K562 (cell line): ENCODE data around the gene PPM1N. TPM values are rescaled to one million over a fixed set of nuclear protein-coding genes. Genes with fewer than 3 reads are reported as not detected.

Experiments
- FOXP1 ChIP-seq: sonication (generic); formaldehyde crosslinking; IDR thresholded peaks from 2 replicates; pipeline ENCODE4 v1.8.0; 2022; ENCODE audit warnings: mild to moderate bottlenecking, missing genetic modification reagents
- HMG20A ChIP-seq: fragments of 450-650 bp; formaldehyde crosslinking; conservative IDR thresholded peaks from 2 replicates; pipeline ENCODE4 v1.4.0; 2020; ENCODE audit warnings: mild to moderate bottlenecking, mixed read lengths
- HNRNPH1 ChIP-seq: fragments of 200-400 bp; formaldehyde crosslinking; optimal IDR thresholded peaks from 2 replicates; pipeline ENCODE3; 2017; ENCODE audit warnings: low read depth, mild to moderate bottlenecking, low read length, moderate library complexity
- MNT ChIP-seq, 2 experiments: fragments of 450-650 bp; conservative IDR thresholded peaks; 2 replicates each; pipeline ENCODE4 v1.6.1; 2017; ENCODE audit warnings: mild to moderate bottlenecking in 2 of 2, moderate library complexity in 2 of 2
- NFRKB ChIP-seq: fragments of 450-650 bp; IDR thresholded peaks from 2 replicates; pipeline ENCODE4 v1.6.1; 2016; ENCODE audit warnings: low read depth
- RAD21 ChIP-seq, 2 experiments: fragments of 250-450 bp in 1 of 2; fragments of 450-650 bp in 1 of 2; sonication (Bioruptor Pico) in 1 of 2; formaldehyde crosslinking in 1 of 2; IDR thresholded peaks in 1 of 2; conservative IDR thresholded peaks in 1 of 2; 2 replicates each; pipeline versions ENCODE4 v1.4.0 to v1.8.0; 2020 to 2022; ENCODE audit warnings: mild to moderate bottlenecking in 2 of 2, moderate library complexity in 1 of 2
- RUNX1 ChIP-seq: sonication (generic); IDR thresholded peaks from 2 replicates; pipeline ENCODE4 v1.6.1; 2016; ENCODE audit warnings: antibody characterized with exemption, low read depth
- SMARCA4 ChIP-seq: fragments of 450-650 bp; IDR thresholded peaks from 2 replicates; pipeline ENCODE4 v1.6.1; 2016
- THAP12 ChIP-seq: fragments of 250-450 bp; sonication (Bioruptor Pico); IDR thresholded peaks from 2 replicates; pipeline ENCODE4 v1.9.0; 2021; ENCODE audit warnings: mild to moderate bottlenecking, inconsistent platforms
- TSC22D4 ChIP-seq: fragments of 450-650 bp; IDR thresholded peaks from 2 replicates; pipeline ENCODE4 v1.6.1; 2016; ENCODE audit warnings: missing genetic modification characterization, missing biosample characterization, control low read depth
- ZNF639 ChIP-seq, 2 experiments: fragments of 200-800 bp in 1 of 2; sonication (Bioruptor generic) in 1 of 2; sonication (generic) in 1 of 2; formaldehyde crosslinking in 1 of 2; IDR thresholded peaks in 1 of 2; conservative IDR thresholded peaks in 1 of 2; 2 replicates each; pipeline versions ENCODE4 v1.5.0 to v1.6.1; 2016 to 2020; ENCODE audit warnings: missing compliant biosample characterization in 1 of 2, missing genetic modification characterization in 1 of 2, missing genetic modification reagents in 1 of 2
- ZNF780A ChIP-seq: fragments of 250-450 bp; sonication (Bioruptor Pico); IDR thresholded peaks from 2 replicates; pipeline ENCODE4 v1.5.0; 2021; ENCODE audit warnings: mild to moderate bottlenecking
- polyA plus RNA-seq, 8 experiments: library from polyadenylated mRNA; depleted of rRNA in 4 of 8; stranded (reverse) in 5 of 8; unstranded in 3 of 8; fragments of >200 nt; fragmentation: Nextera tagmentation in 2 of 8; fragmentation: Illumina TruSeq in 1 of 8; extraction: Ambion mirVana in 2 of 8; extraction: Trizol in 1 of 8; gene quantifications; 2 replicates each; pipeline versions ENCODE4 v1.2.1 to v1.2.3, GENCODE V29; 2011 to 2014; ENCODE audit warnings: inconsistent platforms in 1 of 8, missing spikeins in 1 of 8
- total RNA-seq, 7 experiments: library from RNA; depleted of rRNA in 6 of 7; stranded (reverse); fragments of >200 nt in 6 of 7; fragmentation: Illumina TruSeq in 2 of 7; extraction: Trizol in 2 of 7; gene quantifications; 2 replicates each; pipeline versions ENCODE4 v1.2.1 to v1.2.3, GENCODE V29; 2011 to 2021; ENCODE audit warnings: low replicate concordance in 1 of 7
- TF ChIP-seq, protein P1 (sequence below): IDR thresholded peaks from 2 replicates; pipeline ENCODE4 v1.6.1; 2011; ENCODE audit warnings: borderline replicate concordance, low read depth, mild to moderate bottlenecking, moderate library complexity, low read length; ENCODE audit not compliant: insufficient read depth, poor library complexity, severe bottlenecking
- TF ChIP-seq, protein P2 (sequence below): fragments of 250-450 bp; sonication (Bioruptor Pico); IDR thresholded peaks from 2 replicates; pipeline ENCODE4 v1.5.0; 2021; ENCODE audit warnings: mild to moderate bottlenecking, borderline replicate concordance

Gene PPM1N
- total and polyA plus RNA-seq, 9 of the 15 experiments (the other 6 are each of a cell fraction or from before 2014, with no cell fraction given): 4.5 to 15.6 (median 8.7) TPM

- peak; percentile 83; the same call in 1 of the 2 replicates for TF ChIP-seq FOXP1 (CRISPR knock-in tag)
- TF ChIP-seq, protein P1, sequence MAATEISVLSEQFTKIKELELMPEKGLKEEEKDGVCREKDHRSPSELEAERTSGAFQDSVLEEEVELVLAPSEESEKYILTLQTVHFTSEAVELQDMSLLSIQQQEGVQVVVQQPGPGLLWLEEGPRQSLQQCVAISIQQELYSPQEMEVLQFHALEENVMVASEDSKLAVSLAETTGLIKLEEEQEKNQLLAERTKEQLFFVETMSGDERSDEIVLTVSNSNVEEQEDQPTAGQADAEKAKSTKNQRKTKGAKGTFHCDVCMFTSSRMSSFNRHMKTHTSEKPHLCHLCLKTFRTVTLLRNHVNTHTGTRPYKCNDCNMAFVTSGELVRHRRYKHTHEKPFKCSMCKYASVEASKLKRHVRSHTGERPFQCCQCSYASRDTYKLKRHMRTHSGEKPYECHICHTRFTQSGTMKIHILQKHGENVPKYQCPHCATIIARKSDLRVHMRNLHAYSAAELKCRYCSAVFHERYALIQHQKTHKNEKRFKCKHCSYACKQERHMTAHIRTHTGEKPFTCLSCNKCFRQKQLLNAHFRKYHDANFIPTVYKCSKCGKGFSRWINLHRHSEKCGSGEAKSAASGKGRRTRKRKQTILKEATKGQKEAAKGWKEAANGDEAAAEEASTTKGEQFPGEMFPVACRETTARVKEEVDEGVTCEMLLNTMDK: no peak
- TF ChIP-seq SMARCA4: peak; percentile 76
- no peak for TF ChIP-seq RAD21 (CRISPR knock-in tag; conservative IDR thresholded peaks at IDR 0.05 in 1 of 2, IDR thresholded peaks at IDR 0.05 in 1 of 2)
- TF ChIP-seq RUNX1: no peak
- no peak for TF ChIP-seq THAP12 (CRISPR knock-in tag)
- peak; percentile 97 to 98 for TF ChIP-seq MNT (conservative IDR thresholded peaks at IDR 0.05)
- no peak for TF ChIP-seq TSC22D4
- no peak for TF ChIP-seq HNRNPH1
- no peak for TF ChIP-seq HMG20A
- peak in 1 of 2 experiments; percentile 38; a peak in 1 of 4 replicates for TF ChIP-seq ZNF639 (CRISPR knock-in tag; conservative IDR thresholded peaks at IDR 0.05 in 1 of 2, IDR thresholded peaks at IDR 0.05 in 1 of 2)
- no peak for TF ChIP-seq ZNF780A
- TF ChIP-seq, protein P2, sequence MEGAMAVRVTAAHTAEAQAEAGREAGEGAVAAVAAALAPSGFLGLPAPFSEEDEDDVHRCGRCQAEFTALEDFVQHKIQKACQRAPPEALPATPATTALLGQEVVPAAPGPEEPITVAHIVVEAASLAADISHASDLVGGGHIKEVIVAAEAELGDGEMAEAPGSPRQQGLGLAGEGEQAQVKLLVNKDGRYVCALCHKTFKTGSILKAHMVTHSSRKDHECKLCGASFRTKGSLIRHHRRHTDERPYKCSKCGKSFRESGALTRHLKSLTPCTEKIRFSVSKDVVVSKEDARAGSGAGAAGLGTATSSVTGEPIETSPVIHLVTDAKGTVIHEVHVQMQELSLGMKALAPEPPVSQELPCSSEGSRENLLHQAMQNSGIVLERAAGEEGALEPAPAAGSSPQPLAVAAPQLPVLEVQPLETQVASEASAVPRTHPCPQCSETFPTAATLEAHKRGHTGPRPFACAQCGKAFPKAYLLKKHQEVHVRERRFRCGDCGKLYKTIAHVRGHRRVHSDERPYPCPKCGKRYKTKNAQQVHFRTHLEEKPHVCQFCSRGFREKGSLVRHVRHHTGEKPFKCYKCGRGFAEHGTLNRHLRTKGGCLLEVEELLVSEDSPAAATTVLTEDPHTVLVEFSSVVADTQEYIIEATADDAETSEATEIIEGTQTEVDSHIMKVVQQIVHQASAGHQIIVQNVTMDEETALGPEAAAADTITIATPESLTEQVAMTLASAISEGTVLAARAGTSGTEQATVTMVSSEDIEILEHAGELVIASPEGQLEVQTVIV (CRISPR knock-in tag): no peak
- peak; percentile 55; the same call in 1 of the 2 replicates for TF ChIP-seq NFRKB
Measured at GRCh38 chr19:45455707-45456499, 42.3 kb upstream of the PPM1N start (continued).
